GM19463 (cell line): ENCODE results near the gene CEP192.
"Not testable (repeated sequence)": the region's sequence is repeated elsewhere in the genome, so short reads cannot be mapped to it uniquely, and the experiment has no call there.

Experiments used
- ATAC-seq: cut with Tn5 transposase; IDR thresholded peaks from one replicate; pipeline ENCODE4 v1.9.1; 2021; ENCODE audit warnings: mild to moderate bottlenecking, moderate library complexity; ENCODE audit not compliant: unreplicated experiment

The CEP192 gene

DNA sequence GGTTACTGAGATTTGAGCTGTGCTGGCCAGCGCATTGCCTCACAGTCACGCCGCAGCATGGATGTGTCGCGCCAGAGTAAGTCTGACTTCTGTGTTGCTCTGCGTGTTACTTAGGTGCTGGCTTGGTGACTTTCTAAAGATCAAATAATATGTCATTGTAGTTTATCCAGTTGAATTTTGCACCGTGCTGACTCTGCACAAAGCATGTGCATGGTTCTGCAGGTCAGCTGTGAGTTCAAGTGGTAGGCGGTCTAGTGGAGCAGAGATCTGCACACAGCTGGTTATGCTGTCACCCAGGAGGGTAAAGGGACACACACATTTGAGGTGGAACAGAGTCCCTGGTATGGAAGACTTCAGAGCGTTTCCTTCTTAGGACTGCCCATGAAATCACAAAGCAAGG, 105.1 kb downstream of the CEP192 start:
- ATAC-seq, result no peak

- ATAC-seq, result no peak
Measured at GRCh38 chr18:13096719-13097118, 105.6 kb downstream of the CEP192 start.

DNA sequence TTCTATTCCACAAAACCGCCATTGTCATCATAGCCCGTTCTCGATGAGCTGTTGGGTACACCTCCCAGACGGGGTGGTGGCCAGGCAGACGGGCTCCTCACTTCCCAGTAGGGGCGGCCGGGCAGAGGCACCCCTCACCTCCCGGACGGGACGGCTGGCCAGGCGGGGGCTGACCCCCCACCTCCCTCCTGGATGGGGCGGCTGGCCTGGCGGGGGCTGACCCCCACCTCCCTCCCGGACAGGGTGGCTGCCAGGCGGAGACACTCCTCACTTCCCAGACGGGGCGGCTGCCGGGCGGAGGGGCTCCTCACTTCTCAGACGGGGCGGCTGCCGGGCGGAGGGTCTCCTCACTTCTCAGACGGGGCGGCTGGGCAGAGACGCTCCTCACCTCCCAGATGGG, 106.9 kb downstream of the CEP192 start:
- ATAC-seq, result not testable (repeated sequence)

DNA sequence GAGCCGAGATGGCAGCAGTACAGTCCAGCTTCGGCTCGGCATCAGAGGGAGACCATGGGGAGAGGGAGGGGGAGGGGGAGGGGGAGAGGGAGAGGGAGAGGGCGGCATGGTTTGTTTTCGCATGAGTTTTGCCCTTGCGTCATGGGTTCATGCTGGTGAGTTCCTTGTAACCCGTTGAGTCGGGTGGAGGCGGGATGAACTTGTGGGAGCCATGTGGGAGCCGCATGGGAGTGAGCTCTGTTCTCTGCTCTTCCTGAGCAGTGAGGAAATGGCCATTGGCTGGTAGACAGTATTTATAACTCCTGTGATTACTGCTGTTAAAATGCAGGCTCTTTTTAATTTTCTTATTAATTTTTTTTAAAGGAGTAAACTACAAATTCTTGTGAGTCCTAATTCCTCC, 108.0 kb downstream of the CEP192 start:
- no peak for ATAC-seq

- no peak for ATAC-seq
Measured at GRCh38 chr18:13100942-13101658, 109.9 kb downstream of the CEP192 start.

DNA sequence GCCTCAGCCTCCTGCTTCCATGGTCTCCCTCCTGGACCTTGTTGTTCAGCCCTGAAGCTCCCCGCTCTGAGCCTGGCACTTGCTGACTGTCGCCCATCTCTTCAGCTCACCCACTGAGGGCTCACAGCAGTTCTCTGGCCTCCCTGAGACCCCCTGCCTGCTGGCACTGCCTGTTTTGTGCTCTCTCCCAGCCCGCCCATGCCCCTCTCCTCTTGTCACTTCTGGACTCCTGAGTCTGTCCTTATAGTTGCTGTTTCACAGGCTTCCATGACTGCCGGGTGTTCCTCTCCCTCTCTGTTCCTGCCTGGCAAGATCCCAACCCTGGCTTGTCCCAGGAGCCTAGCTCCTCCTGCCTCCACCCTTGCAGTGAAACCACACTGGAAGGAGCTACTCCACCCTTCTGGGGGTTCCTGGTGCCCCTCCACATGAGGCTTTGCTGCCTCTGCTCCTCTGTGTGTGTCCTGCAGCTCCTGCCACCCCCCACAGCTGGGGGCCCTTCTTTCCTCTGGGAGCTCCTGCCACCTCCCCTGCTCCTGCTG, 110.6 kb downstream of the CEP192 start:
- no peak for ATAC-seq

DNA sequence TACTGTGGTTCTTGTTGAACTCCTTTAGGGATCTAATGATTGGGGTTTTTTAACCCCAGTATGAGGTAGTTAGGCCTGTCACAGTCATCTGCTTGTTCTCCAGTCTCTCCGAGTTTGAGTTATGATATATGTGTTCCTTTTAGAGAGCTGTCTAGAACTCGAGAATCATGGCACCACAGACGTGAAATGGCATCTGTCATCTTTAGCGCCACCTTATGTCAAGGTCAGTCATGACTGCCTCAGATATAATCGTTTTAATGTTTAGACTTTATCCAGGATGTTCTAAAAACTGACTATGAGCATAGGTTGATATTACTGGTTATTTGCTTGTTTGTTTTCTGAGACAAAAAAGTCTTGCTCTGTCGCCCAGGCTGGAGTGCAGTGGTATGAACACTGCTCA, 112.2 kb downstream of the CEP192 start:
- no peak for ATAC-seq

DNA sequence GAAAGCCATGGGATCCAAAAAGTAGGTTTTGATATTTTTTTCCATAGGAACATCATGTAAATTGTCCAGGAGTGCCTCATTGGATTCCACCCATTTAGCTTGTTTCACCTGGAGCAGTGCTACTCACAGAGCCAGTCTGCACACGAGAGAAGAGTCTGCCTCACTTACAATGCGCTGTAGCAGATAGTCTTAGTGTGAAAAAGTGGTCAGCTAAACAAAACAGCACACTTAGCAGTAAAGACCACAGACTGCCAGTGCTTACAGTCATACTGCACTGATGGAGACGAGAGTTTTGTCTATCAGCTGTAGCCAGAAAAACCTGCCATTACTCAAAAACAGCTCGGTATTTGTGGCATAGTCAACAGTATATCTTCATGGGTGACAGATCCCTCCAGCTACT, 113.9 kb downstream of the CEP192 start:
- no peak for ATAC-seq

GRCh38 chr18:13107074-13107473, 115.9 kb downstream of the CEP192 start:
- no peak for ATAC-seq

DNA sequence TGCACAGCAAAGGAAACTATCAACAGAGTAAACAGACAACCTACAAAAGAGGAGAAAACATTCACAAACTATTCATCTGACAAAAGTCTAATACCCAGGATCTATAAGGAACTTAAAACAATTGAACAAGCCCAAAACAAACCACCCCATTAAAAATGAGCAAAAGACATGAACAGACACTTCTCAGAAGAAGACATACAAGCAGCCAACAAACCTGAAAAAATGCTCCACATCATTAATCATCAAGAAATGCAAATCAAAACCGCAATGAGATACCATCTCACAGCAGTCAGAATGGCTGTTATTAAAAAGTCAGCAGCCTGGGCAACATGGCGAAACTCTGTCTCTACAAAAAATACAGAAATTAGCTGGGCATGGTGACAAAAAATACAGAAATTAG, 117.2 kb downstream of the CEP192 start:
- no peak for ATAC-seq

GRCh38 chr18:13110559-13110958, 119.4 kb downstream of the CEP192 start:
- no peak for ATAC-seq

DNA sequence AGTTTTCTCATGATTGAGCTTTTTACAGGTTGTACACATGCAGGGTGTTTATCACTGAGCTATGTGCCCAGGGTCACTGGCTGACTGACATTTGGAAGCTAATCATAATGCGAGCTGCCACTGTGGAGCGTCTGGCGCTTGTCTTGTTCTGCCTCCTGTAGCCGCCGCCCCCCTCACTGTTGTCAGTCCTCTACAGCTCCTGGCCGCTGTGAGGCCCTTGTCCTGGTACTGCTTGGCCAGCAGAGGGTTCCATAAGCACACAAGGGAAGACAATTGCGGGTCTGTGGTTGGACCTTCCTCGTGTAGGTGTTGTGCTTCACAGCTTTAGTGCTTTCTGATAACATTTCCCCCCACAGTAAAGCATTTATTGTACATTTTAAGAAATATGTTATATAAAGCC, 121.8 kb downstream of the CEP192 start:
- ATAC-seq, result no peak

GRCh38 chr18:13120255-13120654, 129.1 kb downstream of the CEP192 start:
- no peak for ATAC-seq

DNA sequence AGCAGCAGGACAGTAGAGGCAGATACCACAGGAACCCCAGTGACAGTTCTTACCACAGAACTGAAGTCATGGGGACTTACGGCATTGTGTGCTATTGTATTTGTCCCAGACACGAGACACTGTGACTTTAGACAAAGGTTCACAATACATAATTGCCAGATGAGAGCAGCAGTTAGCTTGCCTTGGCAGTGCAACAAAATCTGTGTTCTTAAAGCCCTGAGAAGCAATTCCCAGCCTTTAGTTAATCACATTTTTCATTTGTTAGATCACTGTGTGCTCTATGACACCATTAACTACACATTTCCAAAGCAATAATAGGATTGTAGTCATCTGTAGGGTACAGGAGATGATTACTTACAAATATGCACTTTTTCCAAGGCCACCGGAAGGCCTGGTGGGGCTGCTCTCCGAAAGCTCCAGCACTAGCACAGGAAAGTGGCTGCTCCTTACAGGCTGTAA, 129.8 kb downstream of the CEP192 start:
- ATAC-seq, result no peak

- no peak for ATAC-seq
Measured at GRCh38 chr18:13124411-13124810, 133.2 kb downstream of the CEP192 start.

GRCh38 chr18:13125191-13125590, 134.0 kb downstream of the CEP192 start:
- no peak for ATAC-seq

DNA sequence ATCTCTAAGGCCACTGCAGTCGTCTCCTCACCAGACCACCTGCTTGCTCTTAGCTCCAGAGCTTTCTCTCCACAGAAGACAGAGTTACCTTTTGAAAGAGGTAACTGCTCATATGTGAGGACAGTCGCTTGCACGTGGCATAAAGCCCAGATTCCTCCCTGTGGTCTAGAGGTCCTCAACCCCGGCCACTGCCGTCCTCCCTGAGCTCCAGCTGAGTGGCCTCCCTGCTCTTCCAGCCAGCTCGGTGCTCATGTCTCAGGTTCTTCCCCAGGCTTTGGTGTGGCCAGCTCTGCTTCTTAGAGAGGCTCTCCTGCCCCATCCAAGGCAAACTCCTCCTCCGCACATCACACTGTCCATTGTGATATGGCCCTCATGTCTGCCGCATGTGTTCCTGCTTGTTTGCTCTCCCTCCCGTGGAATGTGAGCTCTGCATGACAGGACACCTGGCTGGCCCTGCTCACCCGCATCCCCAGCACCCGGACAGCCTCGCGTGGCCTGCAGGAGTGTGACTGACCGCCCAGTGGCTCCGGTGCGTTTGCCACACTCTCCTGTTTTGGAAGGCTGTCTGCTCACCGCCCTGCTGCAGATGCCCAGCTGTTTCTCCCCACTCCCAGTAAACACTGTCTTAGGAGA, 135.9 kb downstream of the CEP192 start:
- no peak for ATAC-seq

DNA sequence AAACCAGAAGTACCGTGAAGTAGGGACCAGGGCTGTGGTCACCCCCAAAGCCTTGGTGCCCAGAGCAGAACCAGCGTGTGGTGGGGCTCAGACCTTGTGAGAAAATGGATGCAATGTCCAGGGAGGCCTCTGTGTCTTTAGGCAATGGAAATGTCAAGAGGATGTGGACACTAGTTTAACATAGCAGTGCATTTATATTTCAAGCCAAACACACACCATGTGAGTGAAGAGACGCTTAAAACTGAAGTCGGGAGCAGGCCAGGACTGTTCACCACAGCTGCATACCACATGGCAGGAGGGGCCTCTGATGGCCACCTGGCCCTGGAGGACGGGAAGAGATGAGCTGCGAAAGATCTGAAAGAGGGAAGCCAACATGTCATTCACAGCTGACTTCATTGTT, 140.1 kb downstream of the CEP192 start:
- no peak for ATAC-seq

- no peak for ATAC-seq
Measured at GRCh38 chr18:13134551-13135401, 143.6 kb downstream of the CEP192 start.

DNA sequence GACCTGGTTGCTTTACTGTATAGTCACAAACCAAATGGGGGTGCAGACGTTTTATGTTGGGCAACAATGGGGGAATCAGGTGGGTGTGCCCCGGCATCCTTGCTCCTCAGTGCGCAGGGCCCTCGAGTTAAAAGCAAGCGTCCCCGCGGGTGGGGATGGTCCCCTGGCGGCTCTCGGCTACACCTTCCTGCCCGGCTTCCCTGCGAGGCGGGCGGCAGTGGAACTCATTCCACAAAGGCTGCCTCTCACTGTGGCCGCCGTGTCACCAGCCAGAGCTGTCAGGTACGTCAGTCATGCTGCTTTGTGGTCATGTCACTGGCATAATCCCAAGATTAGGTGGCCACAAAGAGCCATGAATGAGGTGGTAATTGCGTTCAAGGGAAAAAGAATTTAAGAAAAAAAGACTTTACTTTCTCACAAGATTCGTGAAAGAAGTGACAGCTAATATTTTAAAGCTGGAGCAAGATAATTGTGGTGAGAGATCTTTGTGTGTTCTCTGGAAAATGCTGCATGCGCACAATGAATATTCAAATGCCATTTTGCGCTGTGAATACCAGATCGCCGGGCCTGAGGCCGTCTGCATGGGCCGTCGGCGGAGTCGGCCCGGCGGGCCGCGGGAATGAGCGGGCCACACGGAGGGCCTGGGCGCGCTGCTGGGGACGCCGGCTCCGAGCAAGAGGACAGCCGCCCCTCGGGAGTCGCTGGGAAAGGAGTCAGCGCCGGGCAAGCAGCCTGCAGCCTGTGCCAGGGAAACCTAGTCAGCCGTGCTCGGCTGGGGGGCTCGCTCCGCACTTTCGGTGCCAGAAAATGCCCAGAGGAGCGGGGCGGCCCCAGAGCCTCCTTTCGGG, 145.1 kb downstream of the CEP192 start:
- ATAC-seq, result peak; percentile 5
